Measurements from ENCODE around the gene PELI3.
A peak's percentile ranks its signal among the peaks of the same experiment; 100 is the strongest.

The PELI3 gene

GRCh38 chr11:66505276-66505816 lies 38.6 kb downstream of the PELI3 start:
- no peak for DNase-seq (ENCODE audit: low read depth in 2 of 2)

GRCh38 chr11:66509131-66509561 lies 42.4 kb downstream of the PELI3 start:
- DNase-seq (ENCODE audit: low read depth in 2 of 2) = no peak

- peak; percentile 49 to 73 for DNase-seq (ENCODE audit: low read depth in 2 of 2)
These were observed 43.7 kb downstream of the PELI3 start, which contains the start of gene BBS1 for GRCh38 chr11:66510271-66510989. BBS1 (plus strand) TSS chr11:66510635; CDS start chr11:66510660, 25 bp downstream.

GRCh38 chr11:66510990-66511339 lies 44.3 kb downstream of the PELI3 start:
- DNase-seq (ENCODE audit: low read depth in 2 of 2) = no peak

GRCh38 chr11:66523611-66524010 lies 56.9 kb downstream of the PELI3 start:
- no peak for DNase-seq (ENCODE audit: low read depth in 2 of 2)

GRCh38 chr11:66524304-66525040 lies 57.8 kb downstream of the PELI3 start:
- no peak for DNase-seq (ENCODE audit: low read depth in 2 of 2)
